Activated CD8-positive, alpha-beta memory T cell treated with anti-CD3 and anti-CD28 coated beads for 36 hours (primary cell): Measurements from ENCODE around the gene MAMLD1. TPM values are rescaled to one million over a fixed set of nuclear protein-coding genes. Genes with fewer than 3 reads are reported as not detected.

Experiments used
- CTCF ChIA-PET: fragments of 350-600 bp; sonication (Branson Sonifier 250); formaldehyde crosslinking; loops from one replicate; lab custom pipeline; 2021; ENCODE audit warnings: antibody characterized with exemption; lab: Charles Lee
- POLR2A ChIA-PET: fragments of 350-600 bp; sonication (Branson Sonifier 250); formaldehyde crosslinking; loops from one replicate; lab custom pipeline; 2021; ENCODE audit warnings: antibody characterized with exemption; lab: Charles Lee
- total RNA-seq, 2 experiments: library from RNA; stranded (reverse); gene quantifications; one replicate each; pipeline ENCODE4 v1.2.3, GENCODE V29; 2021

MAMLD1 gene
- total RNA-seq, 2 experiments from 2014 or later = 5.8 to 6.5 TPM

GRCh38 chrX:150543230-150544155, 180.4 kb downstream of the MAMLD1 start:
- ChIA-PET CTCF (no interaction called here), POLR2A (no interaction called here)

- ChIA-PET CTCF (interaction anchor here (0.6 kb wide), 1 partner anchor 25 kb away, joined by 3 read pairs; no protein-coding TSS in a partner anchor), POLR2A (no interaction called here)
These were observed 181.2 kb downstream of the MAMLD1 start for GRCh38 chrX:150544222-150544787.

- POLR2A ChIA-PET = no interaction called here
- CTCF ChIA-PET = interaction anchor here (0.6 kb wide), 1 partner anchor 25 kb away, joined by 3 read pairs; no protein-coding TSS in a partner anchor
These were observed 182.0 kb downstream of the MAMLD1 start for GRCh38 chrX:150544835-150545770.

GRCh38 chrX:150546711-150547153, 183.6 kb downstream of the MAMLD1 start:
- POLR2A ChIA-PET = interaction anchor here (1.0 kb wide), 1 partner anchor 22 kb away, joined by 3 read pairs; the partner anchor contains the start of gene MTM1

GRCh38 chrX:150547375-150548115, 184.4 kb downstream of the MAMLD1 start:
- ChIA-PET CTCF (no interaction called here), POLR2A (interaction anchor here (1.0 kb wide), 1 partner anchor 22 kb away, joined by 3 read pairs; the partner anchor contains the start of gene MTM1)

More at GRCh38 chrX:150546711-150547153, 183.6 kb downstream of the MAMLD1 start:
- CTCF ChIA-PET = interaction anchor here (1.1 kb wide), 1 partner anchor 64 kb away, joined by 3 read pairs; no protein-coding TSS in a partner anchor

GRCh38 chrX:150548251-150548650, 185.1 kb downstream of the MAMLD1 start:
- CTCF ChIA-PET = no interaction called here
- POLR2A ChIA-PET = no interaction called here

GRCh38 chrX:150548684-150549083, 185.6 kb downstream of the MAMLD1 start:
- POLR2A ChIA-PET = no interaction called here
- CTCF ChIA-PET = no interaction called here

- POLR2A ChIA-PET = no interaction called here
- CTCF ChIA-PET = no interaction called here
These were observed 188.8 kb downstream of the MAMLD1 start for GRCh38 chrX:150551963-150552362.

GRCh38 chrX:150558424-150558823, 195.3 kb downstream of the MAMLD1 start:
- CTCF ChIA-PET = no interaction called here
- POLR2A ChIA-PET = no interaction called here

Other genes with a start within 250 kb of the MAMLD1 start
- 10 to 100 TPM; 15.1 to 18.7 TPM for gene MTM1, start 205.3 kb downstream of the MAMLD1 start, total RNA-seq